ENCODE measurements around the gene RPS8. TPM values are rescaled to one million over a fixed set of nuclear protein-coding genes. Genes with fewer than 3 reads are reported as not detected.
"Not testable (repeated sequence)": the region's sequence is repeated elsewhere in the genome, so short reads cannot be mapped to it uniquely, and the experiment has no call there.

Gene RPS8
- 1,311 and 1,360 TPM in 2 replicates for total RNA-seq

- peak; percentile 91 to 96 for DNase-seq (ENCODE audit: low read depth in 2 of 2)
Observed at GRCh38 chr1:44775078-44775929, at the start of gene RPS8. RPS8 (plus strand) TSS chr1:44775540; CDS start chr1:44775597, 57 bp downstream.

DNA sequence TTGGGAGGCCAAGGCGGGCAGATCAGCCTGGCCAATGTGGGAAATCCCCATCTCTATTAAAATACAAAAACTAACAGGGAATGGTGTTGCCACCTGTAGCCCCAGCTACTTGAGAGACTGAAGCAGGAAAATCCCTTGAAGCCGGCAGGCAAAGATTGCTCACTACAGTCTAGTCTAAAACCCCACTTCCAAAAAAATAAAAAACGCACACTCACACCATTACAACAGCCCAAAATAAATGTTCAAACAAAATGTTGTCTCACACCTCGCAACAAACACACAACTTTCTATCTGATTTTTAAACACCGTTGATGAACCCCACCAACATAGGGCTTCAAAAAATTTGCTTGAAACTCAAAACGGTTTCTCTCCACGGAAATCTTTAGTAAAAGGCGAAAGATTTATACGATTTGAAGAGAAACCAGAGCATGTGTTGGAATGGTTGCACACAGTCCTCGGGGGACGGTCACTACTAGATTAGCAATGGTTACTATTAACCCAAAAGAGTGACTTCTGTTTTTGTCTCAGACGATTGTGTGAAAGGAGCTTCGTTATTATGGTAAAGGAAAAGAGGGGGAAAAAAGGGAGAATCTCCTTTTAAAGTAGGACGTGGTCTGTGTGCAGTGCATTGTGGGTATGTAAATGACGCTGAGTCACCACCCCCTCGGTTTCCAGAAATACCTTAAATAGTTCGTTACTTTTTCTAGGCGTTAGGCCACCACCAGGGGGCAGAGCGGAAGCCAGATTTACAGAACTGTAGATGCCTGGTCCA is 44.4 kb upstream of the RPS8 start, which contains the start of gene RNU5D-1:
RNU5D-1 (minus strand) TSS at position 430 of the 772 bp plus-strand sequence.
- peak; percentile 95 for DNase-seq (ENCODE audit: low read depth in 2 of 2)

DNA sequence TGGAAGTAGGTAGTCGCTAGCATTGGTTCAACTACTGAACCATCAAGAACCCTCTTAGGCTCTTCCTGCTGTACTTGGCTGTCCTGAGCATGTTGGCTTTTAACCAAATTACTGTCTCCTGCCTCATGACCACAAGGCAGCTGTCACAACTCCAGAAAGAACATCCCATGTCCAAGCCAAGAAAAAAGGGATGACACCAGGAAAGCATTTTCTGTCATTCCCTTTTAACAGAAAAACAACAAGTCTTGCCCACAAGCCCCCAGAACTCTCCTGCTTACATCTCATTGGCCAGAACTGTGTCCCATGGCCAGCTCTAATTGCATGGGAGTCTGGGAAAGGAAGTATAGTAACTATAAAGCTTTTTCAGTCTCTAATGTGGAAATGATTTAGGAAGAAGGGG is 42.0 kb upstream of the RPS8 start:
- peak; percentile 23 to 78 for DNase-seq (ENCODE audit: low read depth in 2 of 2)

DNA sequence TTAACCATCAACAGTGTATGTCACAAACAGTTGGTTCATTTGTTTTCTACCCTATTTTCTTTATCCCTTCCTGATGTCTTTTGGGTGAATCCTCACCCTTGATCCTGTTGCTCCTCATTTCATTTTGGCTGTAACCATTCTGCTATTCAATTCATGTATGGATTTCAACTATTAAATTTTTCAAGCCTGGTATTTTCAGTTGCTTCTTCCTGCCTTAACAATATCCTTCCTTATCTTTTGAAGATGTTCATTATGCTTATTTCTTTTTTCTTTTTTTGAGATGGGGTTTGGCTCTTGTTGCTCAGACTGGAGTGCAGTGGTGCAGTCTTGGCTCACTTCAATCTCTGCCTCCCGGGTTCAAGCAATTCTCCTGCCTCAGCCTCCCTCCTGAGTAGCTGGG is 41.6 kb upstream of the RPS8 start:
- no peak for DNase-seq (ENCODE audit: low read depth in 2 of 2)

DNA sequence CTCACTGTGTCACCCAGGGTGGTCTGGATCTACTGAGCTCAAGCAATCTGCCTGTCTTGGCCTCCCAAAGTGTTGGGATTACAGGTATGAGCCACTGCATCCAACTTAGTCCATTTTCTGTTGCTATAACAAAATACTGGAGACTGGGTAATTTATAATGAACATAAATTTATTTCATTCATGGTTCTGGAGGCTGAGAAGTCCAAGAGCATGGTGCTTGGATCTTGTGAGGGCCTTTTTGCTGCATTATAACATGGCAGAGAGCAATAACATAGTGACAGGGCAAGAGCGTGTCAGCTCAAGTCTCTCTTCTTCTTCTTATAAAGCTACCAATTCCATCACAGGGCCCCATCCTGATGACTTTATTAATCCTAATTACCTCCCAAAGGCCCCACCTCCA is 39.3 kb upstream of the RPS8 start:
- no peak for DNase-seq (ENCODE audit: low read depth in 2 of 2)

- not testable (repeated sequence) for DNase-seq (ENCODE audit: low read depth in 2 of 2)
Observed at GRCh38 chr1:44738953-44739306, 36.4 kb upstream of the RPS8 start.

DNA sequence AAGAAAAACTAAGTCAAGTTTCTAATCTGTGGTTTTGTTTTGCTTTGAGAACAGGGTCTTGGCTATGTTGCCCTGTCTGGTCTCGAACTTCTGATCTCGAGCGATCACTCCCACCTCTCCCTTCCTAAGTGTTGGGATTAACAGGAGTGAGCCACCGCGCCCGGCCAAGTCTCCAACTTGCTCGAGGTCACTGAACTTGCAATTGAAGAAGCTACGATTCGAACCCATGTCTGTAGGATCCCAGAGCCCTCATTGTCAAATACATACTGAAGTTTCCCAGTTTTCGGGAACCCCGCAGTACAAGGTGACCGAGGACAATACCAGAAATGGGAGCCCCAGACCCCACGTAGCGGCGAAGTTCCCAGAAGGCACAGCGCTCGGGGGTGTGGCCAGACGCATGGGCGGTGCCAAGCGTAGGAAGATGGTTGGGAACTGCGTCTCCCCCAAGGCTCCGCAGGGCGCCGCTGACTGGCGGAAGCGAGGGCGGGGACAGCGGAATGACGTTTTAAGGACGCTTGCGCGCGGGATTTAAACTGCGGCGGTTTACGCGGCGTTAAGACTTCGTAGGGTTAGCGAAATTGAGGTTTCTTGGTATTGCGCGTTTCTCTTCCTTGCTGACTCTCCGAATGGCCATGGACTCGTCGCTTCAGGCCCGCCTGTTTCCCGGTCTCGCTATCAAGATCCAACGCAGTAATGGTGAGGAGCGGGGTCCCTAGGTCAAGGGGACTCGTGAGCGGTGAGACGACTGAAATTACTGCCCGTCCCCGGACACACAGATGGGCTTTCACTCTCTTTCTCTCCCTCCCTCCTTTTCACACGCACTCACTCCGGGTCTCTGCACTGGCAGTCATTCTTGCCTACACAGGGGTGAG is 35.8 kb upstream of the RPS8 start, which contains the start of gene KIF2C:
KIF2C (plus strand) TSS at position 531 of the 872 bp plus-strand sequence; CDS start at position 627, 96 bp downstream.
- DNase-seq (ENCODE audit: low read depth in 2 of 2) = peak; percentile 94 to 98

DNA sequence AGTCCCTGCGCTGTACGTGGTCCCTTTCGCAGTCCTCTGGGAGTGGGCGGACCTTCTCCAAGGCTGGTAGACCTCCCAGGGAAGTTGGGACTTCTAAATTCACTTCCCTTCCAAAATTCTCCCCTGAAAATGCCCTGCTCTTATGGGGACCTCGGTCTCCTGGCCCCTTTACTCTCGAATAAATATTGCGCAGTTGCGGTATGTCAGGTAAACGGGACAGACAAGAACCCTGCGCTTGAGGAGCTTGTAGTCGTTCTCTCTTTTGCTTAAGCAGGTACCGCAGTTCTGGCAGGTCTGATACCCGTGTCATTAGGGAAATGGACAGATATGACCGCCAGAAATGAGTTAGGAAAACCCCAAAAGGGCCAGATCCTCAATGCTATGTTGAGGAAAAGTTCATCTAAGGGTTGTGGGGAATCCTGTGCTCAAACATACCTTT is 35.1 kb upstream of the RPS8 start:
- no peak for DNase-seq (ENCODE audit: low read depth in 2 of 2)

DNA sequence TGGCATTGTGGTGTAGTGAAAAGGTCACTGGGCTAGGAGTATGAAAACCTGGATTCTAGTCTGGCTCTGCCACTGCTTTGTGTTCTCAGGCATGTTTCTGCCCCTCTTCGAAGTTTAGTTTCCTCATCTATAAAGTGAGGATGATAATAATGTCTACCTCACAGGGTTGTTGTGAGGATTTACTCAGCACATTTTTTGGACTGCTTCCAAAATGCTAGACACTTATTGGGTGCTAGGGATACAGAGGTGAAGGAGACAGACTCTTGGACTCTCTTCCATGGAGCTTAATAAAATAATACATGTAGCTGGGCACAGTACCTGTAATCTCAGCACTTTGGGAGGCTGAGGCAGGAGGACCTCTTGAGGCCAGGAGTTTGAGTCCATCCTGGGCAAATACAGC is 32.1 kb upstream of the RPS8 start:
- DNase-seq (ENCODE audit: low read depth in 2 of 2) = no peak

DNA sequence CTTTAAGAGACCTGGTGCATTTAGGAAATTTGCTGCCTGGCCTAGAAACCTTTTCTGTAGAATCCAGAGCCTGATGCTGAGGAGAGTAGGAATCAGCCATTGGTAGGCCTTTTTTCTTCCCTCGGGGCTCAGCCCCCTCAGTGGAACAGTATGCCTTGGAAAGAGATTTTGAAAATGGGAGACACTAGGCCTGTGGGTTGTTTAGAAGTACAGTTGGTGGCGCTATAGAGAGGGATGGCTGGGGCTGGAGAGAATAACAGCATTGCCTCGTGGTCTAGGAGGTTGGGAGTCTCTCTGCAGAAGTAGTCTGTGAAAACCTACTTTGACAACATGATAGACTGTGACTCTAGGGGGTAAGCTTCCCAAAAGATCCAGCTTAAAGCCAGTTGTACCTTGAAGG is 27.5 kb upstream of the RPS8 start:
- no peak for DNase-seq (ENCODE audit: low read depth in 2 of 2)

GRCh38 chr1:44757420-44757819 is 17.9 kb upstream of the RPS8 start:
- no peak for DNase-seq (ENCODE audit: low read depth in 2 of 2)

DNA sequence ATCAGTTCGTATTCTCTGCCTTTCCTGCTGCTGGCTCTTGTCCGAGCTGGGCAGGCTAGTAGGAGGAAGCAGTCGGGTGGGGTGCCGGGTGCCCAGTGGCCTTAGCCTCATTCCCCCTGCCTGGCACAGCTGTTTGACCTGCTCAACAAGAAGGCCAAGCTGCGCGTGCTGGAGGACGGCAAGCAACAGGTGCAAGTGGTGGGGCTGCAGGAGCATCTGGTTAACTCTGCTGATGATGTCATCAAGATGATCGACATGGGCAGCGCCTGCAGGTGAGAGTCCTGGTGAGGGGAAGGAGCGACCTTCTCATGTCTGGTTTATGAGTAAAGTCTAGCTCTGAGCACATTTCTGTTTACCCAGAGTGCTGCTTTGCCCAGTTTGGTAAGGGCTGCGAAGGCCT is 16.3 kb upstream of the RPS8 start:
- no peak for DNase-seq (ENCODE audit: low read depth in 2 of 2)

DNA sequence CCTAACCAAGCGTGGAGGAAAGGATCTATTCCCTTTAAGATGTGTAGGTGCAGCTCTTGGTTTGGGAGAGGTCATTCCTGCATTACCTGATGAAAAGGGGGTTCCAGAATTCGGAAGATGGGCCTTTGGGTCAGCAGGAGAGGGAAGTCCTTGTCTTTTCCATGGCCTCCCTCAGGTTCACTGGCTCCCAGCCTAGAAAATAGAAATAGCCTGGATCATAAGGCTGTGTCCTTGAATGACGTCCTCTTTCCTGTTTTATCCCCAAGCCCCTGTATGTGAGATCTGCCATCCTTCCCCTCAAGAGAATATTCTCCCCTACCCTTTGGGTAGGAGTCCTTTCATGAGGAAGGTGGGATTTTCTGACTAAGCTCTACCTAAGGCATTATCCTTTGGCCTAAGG is 14.5 kb upstream of the RPS8 start:
- DNase-seq (ENCODE audit: low read depth in 2 of 2) = no peak

DNA sequence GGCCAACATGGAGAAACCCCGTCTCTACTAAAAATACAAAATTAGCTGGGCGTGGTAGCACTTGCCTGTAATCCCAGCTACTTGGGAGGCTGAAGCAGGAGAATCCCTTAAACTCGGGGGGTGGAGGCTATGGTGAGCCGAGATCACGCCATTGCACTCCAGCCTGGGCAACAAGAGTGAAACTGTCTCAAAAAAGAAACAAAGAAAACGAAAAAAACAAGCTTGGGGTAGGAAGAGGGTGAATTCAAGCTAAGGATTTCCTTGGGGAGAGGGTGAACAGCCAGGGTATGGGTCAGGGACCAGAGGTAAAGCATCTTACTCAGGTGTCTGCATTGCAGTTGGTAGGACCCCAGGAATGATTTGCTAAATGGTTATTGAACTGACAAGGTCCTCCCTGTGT is 8.9 kb upstream of the RPS8 start:
- DNase-seq (ENCODE audit: low read depth in 2 of 2) = not testable (repeated sequence)

GRCh38 chr1:44775930-44776729 is 790 bp downstream of the RPS8 start:
- peak in 1 of 2 donors; percentile 29 for DNase-seq (ENCODE audit: low read depth in 2 of 2)

- DNase-seq (ENCODE audit: low read depth in 2 of 2) = no peak
Observed at GRCh38 chr1:44776730-44777068, 1.4 kb downstream of the RPS8 start.

GRCh38 chr1:44777547-44777946 is 2.2 kb downstream of the RPS8 start:
- no peak for DNase-seq (ENCODE audit: low read depth in 2 of 2)

- DNase-seq (ENCODE audit: low read depth in 2 of 2) = no peak
Observed at GRCh38 chr1:44777969-44778635, 2.8 kb downstream of the RPS8 start.

GRCh38 chr1:44778705-44779576 is 3.6 kb downstream of the RPS8 start:
- DNase-seq (ENCODE audit: low read depth in 2 of 2) = no peak

Measured in dermis microvascular lymphatic vessel endothelial cell (primary cell).